MM.1S (cell line): Measurements from ENCODE around the gene FLYWCH1.

Experiments used
- DNase-seq: peaks from one replicate; pipeline ENCODE4 v3.0.0-alpha.2; 2015
- H2AFZ ChIP-seq: fragments of 300-600 bp; sonication (generic); 2 replicates; pipeline ENCODE4 v1.6.0; 2016; ENCODE audit warnings: antibody characterized with exemption, low read length
- H3F3A ChIP-seq: fragments of 300-600 bp; sonication (generic); 2 replicates; pipeline ENCODE4 v1.6.1; 2016; ENCODE audit warnings: mild to moderate bottlenecking, antibody characterized with exemption, low read length, moderate library complexity, mixed read lengths; ENCODE audit not compliant: insufficient read depth
- H3K27ac ChIP-seq: fragments of 300-600 bp; sonication (generic); 2 replicates; pipeline ENCODE4 v1.5.1; 2016; ENCODE audit warnings: mild to moderate bottlenecking, low read length
- H3K27me3 ChIP-seq: fragments of 300-600 bp; sonication (generic); replicated peaks from 2 replicates; pipeline ENCODE4 v1.6.0; 2016; ENCODE audit warnings: low read length; ENCODE audit not compliant: insufficient read depth
- H3K36me3 ChIP-seq: fragments of 300-600 bp; sonication (generic); replicated peaks from 2 replicates; pipeline ENCODE4 v1.6.1; 2016; ENCODE audit warnings: mild to moderate bottlenecking, low read length, mixed read lengths; ENCODE audit not compliant: insufficient read depth
- H3K4me1 ChIP-seq: fragments of 300-600 bp; sonication (generic); 2 replicates; pipeline ENCODE4 v1.6.1; 2016; ENCODE audit warnings: low read length, mixed read lengths
- H3K4me2 ChIP-seq: fragments of 300-600 bp; sonication (generic); 2 replicates; pipeline ENCODE4 v1.6.0; 2016; ENCODE audit warnings: low read depth, low read length
- H3K4me3 ChIP-seq: fragments of 300-600 bp; sonication (generic); 2 replicates; pipeline ENCODE4 v1.5.1; 2016; ENCODE audit warnings: low read length, mixed read lengths
- H3K79me2 ChIP-seq: fragments of 300-600 bp; sonication (generic); 2 replicates; pipeline ENCODE4 v1.6.1; 2016; ENCODE audit warnings: mixed run types, low read length, mixed read lengths
- H3K9ac ChIP-seq: fragments of 300-600 bp; sonication (generic); 2 replicates; pipeline ENCODE4 v1.6.1; 2016; ENCODE audit warnings: low read length, mixed read lengths
- H3K9me2 ChIP-seq: fragments of 300-600 bp; sonication (generic); replicated peaks from 2 replicates; pipeline ENCODE4 v1.6.1; 2016; ENCODE audit warnings: mild to moderate bottlenecking, low read length, mixed read lengths; ENCODE audit not compliant: insufficient read depth
- H3K9me3 ChIP-seq: fragments of 300-600 bp; sonication (generic); replicated peaks from 2 replicates; pipeline ENCODE4 v1.6.1; 2016; ENCODE audit warnings: mild to moderate bottlenecking, low read length, mixed read lengths; ENCODE audit not compliant: insufficient read depth
- H4K20me1 ChIP-seq: fragments of 300-600 bp; sonication (generic); 2 replicates; pipeline ENCODE4 v1.6.1; 2016; ENCODE audit warnings: mild to moderate bottlenecking, low read length, moderate library complexity, mixed read lengths; ENCODE audit not compliant: insufficient read depth
- EZH2 ChIP-seq: fragments of 300-600 bp; sonication (generic); optimal IDR thresholded peaks from 2 replicates; pipeline ENCODE3; 2017; ENCODE audit warnings: low read depth, mild to moderate bottlenecking, antibody characterized with exemption, low read length, mixed read lengths
- EZH2phosphoT487 ChIP-seq: fragments of 300-600 bp; sonication (generic); IDR thresholded peaks from 2 replicates; pipeline ENCODE4 v1.6.1; 2018; ENCODE audit warnings: antibody characterized with exemption, low read length
- TF ChIP-seq, protein P1 (sequence below): fragments of 300-600 bp; sonication (generic); IDR thresholded peaks from 2 replicates; pipeline ENCODE4 v1.5.1; 2016; ENCODE audit warnings: antibody characterized with exemption, low read length, mixed read lengths

Gene FLYWCH1

GRCh38 chr16:2884041-2884451, 27.7 kb upstream of the FLYWCH1 start:
- Histone ChIP-seq H3K9me2 (no peaks in the 10 kb centered on the region), H4K20me1 (no peaks in the 10 kb centered on the region), H3K9ac (peak overlapping the region; percentile 88; the same call in 1 of the 2 replicates), H3K27me3 (peaks cover 10% of the 10 kb centered on the region), H3K27ac (no peak overlapping the region), H3F3A (no peaks in the 10 kb centered on the region), H2AFZ (0 out of 2 replicates have a peak overlapping the region, but pooled peaks have one; percentile 98), H3K4me1 (peaks cover 6% of the 10 kb centered on the region; the same call in 1 of the 2 replicates), H3K79me2 (peaks cover 11% of the 10 kb centered on the region), H3K9me3 (no peaks in the 10 kb centered on the region), H3K36me3 (no peaks in the 10 kb centered on the region), H3K4me2 (peak overlapping the region; percentile 99), H3K4me3 (peak overlapping the region; percentile 98)
- no peak for DNase-seq
- TF ChIP-seq, protein P1, sequence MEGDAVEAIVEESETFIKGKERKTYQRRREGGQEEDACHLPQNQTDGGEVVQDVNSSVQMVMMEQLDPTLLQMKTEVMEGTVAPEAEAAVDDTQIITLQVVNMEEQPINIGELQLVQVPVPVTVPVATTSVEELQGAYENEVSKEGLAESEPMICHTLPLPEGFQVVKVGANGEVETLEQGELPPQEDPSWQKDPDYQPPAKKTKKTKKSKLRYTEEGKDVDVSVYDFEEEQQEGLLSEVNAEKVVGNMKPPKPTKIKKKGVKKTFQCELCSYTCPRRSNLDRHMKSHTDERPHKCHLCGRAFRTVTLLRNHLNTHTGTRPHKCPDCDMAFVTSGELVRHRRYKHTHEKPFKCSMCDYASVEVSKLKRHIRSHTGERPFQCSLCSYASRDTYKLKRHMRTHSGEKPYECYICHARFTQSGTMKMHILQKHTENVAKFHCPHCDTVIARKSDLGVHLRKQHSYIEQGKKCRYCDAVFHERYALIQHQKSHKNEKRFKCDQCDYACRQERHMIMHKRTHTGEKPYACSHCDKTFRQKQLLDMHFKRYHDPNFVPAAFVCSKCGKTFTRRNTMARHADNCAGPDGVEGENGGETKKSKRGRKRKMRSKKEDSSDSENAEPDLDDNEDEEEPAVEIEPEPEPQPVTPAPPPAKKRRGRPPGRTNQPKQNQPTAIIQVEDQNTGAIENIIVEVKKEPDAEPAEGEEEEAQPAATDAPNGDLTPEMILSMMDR: no peak

- Histone ChIP-seq H3K9me2 (no peaks in the 10 kb centered on the region), H3K4me2 (no peak overlapping the region), H3K9ac (no peak overlapping the region), H3K36me3 (no peaks in the 10 kb centered on the region), H3K27ac (no peak overlapping the region), H3K27me3 (no peaks in the 10 kb centered on the region), H3K4me1 (no peaks in the 10 kb centered on the region), H3F3A (no peaks in the 10 kb centered on the region), H3K79me2 (no peaks in the 10 kb centered on the region), H2AFZ (no peak overlapping the region), H4K20me1 (no peaks in the 10 kb centered on the region), H3K4me3 (no peak overlapping the region), H3K9me3 (no peaks in the 10 kb centered on the region)
- no peak for TF ChIP-seq EZH2phosphoT487
- TF ChIP-seq, protein P1: 0 out of 2 replicates have a peak, but pooled peaks have one; percentile 6
- no peak for DNase-seq
Measured at GRCh38 chr16:2894231-2894630, 17.5 kb upstream of the FLYWCH1 start.

DNA sequence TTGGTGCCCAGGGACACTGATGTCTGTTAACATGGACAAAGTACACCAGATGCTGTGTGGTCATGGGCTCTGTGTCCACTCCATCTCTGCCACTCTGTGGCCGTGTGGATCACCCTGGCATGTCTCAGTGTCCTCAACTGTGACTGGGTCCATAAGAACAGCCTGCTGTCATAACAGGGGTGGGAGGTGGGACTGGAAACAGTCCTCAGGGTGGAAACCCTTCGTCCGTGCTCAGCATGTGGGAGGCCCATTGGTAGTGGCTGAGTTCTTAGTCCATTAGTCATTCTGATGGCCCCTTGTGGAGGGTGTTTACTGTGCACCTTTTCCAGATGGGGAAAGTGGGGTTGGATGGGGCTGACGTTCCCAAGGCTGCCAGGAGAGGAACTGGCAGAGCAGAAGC, 15.9 kb upstream of the FLYWCH1 start:
- Histone ChIP-seq H3K4me2 (no peak overlapping the region), H3K27ac (no peak overlapping the region), H3F3A (no peaks in the 10 kb centered on the region), H3K9me3 (no peaks in the 10 kb centered on the region), H3K27me3 (no peaks in the 10 kb centered on the region), H3K9me2 (no peaks in the 10 kb centered on the region), H4K20me1 (no peaks in the 10 kb centered on the region), H3K4me1 (no peaks in the 10 kb centered on the region), H3K79me2 (no peaks in the 10 kb centered on the region), H3K36me3 (no peaks in the 10 kb centered on the region), H3K9ac (no peak overlapping the region), H2AFZ (no peak overlapping the region), H3K4me3 (no peak overlapping the region)
- TF ChIP-seq EZH2: no peak
- TF ChIP-seq, protein P1: no peak
- TF ChIP-seq EZH2phosphoT487: no peak
- DNase-seq: no peak
